ENCODE measurements around the gene MTHFS. TPM values are rescaled to one million over a fixed set of nuclear protein-coding genes. Genes with fewer than 3 reads are reported as not detected.
"Not testable (repeated sequence)": the region's sequence is repeated elsewhere in the genome, so short reads cannot be mapped to it uniquely, and the experiment has no call there.

Gene MTHFS
- total and polyA plus RNA-seq, 2 experiments from 2014 or later, result 17.4 to 38.2 TPM

DNA sequence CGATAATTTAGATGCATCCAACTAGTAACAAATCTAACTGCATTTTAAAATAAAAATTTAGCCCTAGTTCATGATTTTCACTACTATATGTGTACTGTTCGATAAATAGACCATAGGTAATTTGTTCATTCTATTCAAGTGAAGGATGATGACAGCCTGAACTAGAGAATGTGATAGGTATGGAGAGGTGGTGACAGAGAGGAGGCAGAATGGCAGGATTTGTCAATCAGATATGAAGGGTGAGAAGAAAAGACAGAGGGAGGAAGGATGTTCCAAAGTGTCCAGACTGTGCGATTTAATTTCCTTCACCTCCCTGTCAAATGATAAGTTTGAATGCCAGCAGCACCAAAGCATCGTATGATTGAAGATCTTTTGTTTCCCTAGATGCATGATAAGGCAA, 42.6 kb upstream of the MTHFS start:
- WGBS, 2 experiments (ENCODE audit: low coverage in 1 of 2, low lambda C conversion rate in 2 of 2, missing lambda C conversion rate in 2 of 2), result 73 to 78% methylated on average over 4 of the region's 4 CpGs
- Histone ChIP-seq H3K4me2 (ENCODE audit: unreplicated experiment) (no peak overlapping the region), H4K20me1 (ENCODE audit: insufficient read depth) (no peaks in the 10 kb centered on the region), H3K4me3 (no peak overlapping the region), H3K79me2 (ENCODE audit: insufficient read depth) (no peaks in the 10 kb centered on the region), H3K36me3 (ENCODE audit: low read depth) (no peaks in the 10 kb centered on the region), H3K4me1 (ENCODE audit: insufficient read depth) (peaks cover 21% of the 10 kb centered on the region), H2AFZ (no peak overlapping the region), H3K27me3 (replicated peaks; ENCODE audit: insufficient read depth) (no peaks in the 10 kb centered on the region), H3K9me3 (ENCODE audit: low read depth) (no peaks in the 10 kb centered on the region), H3K27ac (no peak overlapping the region), H3F3A (ENCODE audit: insufficient read depth) (peaks cover 18% of the 10 kb centered on the region), H3K9me2 (ENCODE audit: insufficient read depth) (no peaks in the 10 kb centered on the region), H3K9ac (no peak overlapping the region)
- in situ Hi-C loops (cut with MboI), result no loop called here
- TF ChIP-seq EZH2 (IDR thresholded peaks at IDR 0.05; ENCODE audit: insufficient read depth, poor library complexity, severe bottlenecking) (no peak), EZH2phosphoT487 (IDR thresholded peaks at IDR 0.05; ENCODE audit: insufficient read depth, low read depth) (no peak)
- DNase-seq, result no peak

- Histone ChIP-seq H3K27me3 (replicated peaks; ENCODE audit: insufficient read depth) (no peaks in the 10 kb centered on the region), H3K79me2 (ENCODE audit: insufficient read depth) (no peaks in the 10 kb centered on the region), H3K9ac (no peak overlapping the region), H3K27ac (no peak overlapping the region), H3K36me3 (ENCODE audit: low read depth) (no peaks in the 10 kb centered on the region), H3K4me2 (ENCODE audit: unreplicated experiment) (no peak overlapping the region), H3F3A (ENCODE audit: insufficient read depth) (peaks cover 15% of the 10 kb centered on the region), H3K4me1 (ENCODE audit: insufficient read depth) (peaks cover 15% of the 10 kb centered on the region), H3K4me3 (no peak overlapping the region), H3K9me2 (ENCODE audit: insufficient read depth) (no peaks in the 10 kb centered on the region), H3K9me3 (ENCODE audit: low read depth) (no peaks in the 10 kb centered on the region), H4K20me1 (ENCODE audit: insufficient read depth) (no peaks in the 10 kb centered on the region), H2AFZ (no peak overlapping the region)
- WGBS, 2 experiments (ENCODE audit: low coverage in 1 of 2, low lambda C conversion rate in 2 of 2, missing lambda C conversion rate in 2 of 2), result 33 to 35% methylated on average over 1 of the region's 1 CpG
- in situ Hi-C loops (cut with MboI), result no loop called here
- no peak for DNase-seq
- TF ChIP-seq EZH2phosphoT487 (IDR thresholded peaks at IDR 0.05; ENCODE audit: insufficient read depth, low read depth), result no peak
- no peak for TF ChIP-seq EZH2 (IDR thresholded peaks at IDR 0.05; ENCODE audit: insufficient read depth, poor library complexity, severe bottlenecking)
Measured at GRCh38 chr15:79938143-79938542, 41.3 kb upstream of the MTHFS start.

- H3K4me3 ChIP-seq; H3K27ac ChIP-seq; H3K9me2 ChIP-seq (ENCODE audit: insufficient read depth); in situ Hi-C loops (cut with MboI); H3K4me1 ChIP-seq (ENCODE audit: insufficient read depth); H3K27me3 ChIP-seq (replicated peaks; ENCODE audit: insufficient read depth); H3K9ac ChIP-seq; H3K36me3 ChIP-seq (ENCODE audit: low read depth); H2AFZ ChIP-seq; DNase-seq; H3K9me3 ChIP-seq (ENCODE audit: low read depth); H3K4me2 ChIP-seq (ENCODE audit: unreplicated experiment); H4K20me1 ChIP-seq (ENCODE audit: insufficient read depth); H3K79me2 ChIP-seq (ENCODE audit: insufficient read depth); H3F3A ChIP-seq (ENCODE audit: insufficient read depth): not testable (repeated sequence)
- 58% methylated on average over 7 of the region's 7 CpGs for WGBS, 2 experiments (ENCODE audit: low coverage in 1 of 2, low lambda C conversion rate in 2 of 2, missing lambda C conversion rate in 2 of 2)
Measured at GRCh38 chr15:79935556-79936201, 38.9 kb upstream of the MTHFS start.

- Histone ChIP-seq H3K9me3 (ENCODE audit: low read depth) (no peaks in the 10 kb centered on the region), H3K9ac (no peak overlapping the region), H3K4me1 (ENCODE audit: insufficient read depth) (no peaks in the 10 kb centered on the region), H3K79me2 (ENCODE audit: insufficient read depth) (no peaks in the 10 kb centered on the region), H3K27me3 (replicated peaks; ENCODE audit: insufficient read depth) (no peaks in the 10 kb centered on the region), H3K4me2 (ENCODE audit: unreplicated experiment) (no peak overlapping the region), H2AFZ (no peak overlapping the region), H3K9me2 (ENCODE audit: insufficient read depth) (no peaks in the 10 kb centered on the region), H3K27ac (no peak overlapping the region), H4K20me1 (ENCODE audit: insufficient read depth) (no peaks in the 10 kb centered on the region), H3F3A (ENCODE audit: insufficient read depth) (no peaks in the 10 kb centered on the region), H3K36me3 (ENCODE audit: low read depth) (no peaks in the 10 kb centered on the region), H3K4me3 (no peak overlapping the region)
- TF ChIP-seq EZH2phosphoT487 (IDR thresholded peaks at IDR 0.05; ENCODE audit: insufficient read depth, low read depth) (no peak), EZH2 (IDR thresholded peaks at IDR 0.05; ENCODE audit: insufficient read depth, poor library complexity, severe bottlenecking) (no peak)
- in situ Hi-C loops (cut with MboI), result no loop called here
- 46% methylated on average over 3 of the region's 3 CpGs for WGBS, 2 experiments (ENCODE audit: low coverage in 1 of 2, low lambda C conversion rate in 2 of 2, missing lambda C conversion rate in 2 of 2)
- DNase-seq, result no peak
Measured at GRCh38 chr15:79933231-79933630, 36.4 kb upstream of the MTHFS start.

DNA sequence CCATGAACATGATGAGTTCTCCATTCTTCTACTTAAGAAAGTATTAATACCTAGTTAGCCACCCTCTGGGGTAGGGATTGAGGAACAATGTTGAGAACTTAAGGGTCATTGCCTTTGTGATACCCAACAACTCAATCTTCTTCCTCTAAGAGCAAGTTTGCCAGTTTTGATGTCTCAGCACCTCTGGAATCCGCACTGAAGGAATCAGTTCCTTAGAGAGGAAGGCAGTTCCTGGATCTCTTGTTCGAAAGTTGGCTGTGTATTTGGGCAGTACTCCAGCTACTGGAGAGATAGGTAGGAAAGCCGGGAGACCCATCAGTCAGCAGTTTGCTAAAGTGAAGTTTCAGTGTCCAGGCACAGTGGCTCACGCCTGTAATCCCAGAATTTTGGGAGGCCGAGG, 35.6 kb upstream of the MTHFS start:
- Histone ChIP-seq H3K4me1 (ENCODE audit: insufficient read depth) (no peaks in the 10 kb centered on the region), H3K36me3 (ENCODE audit: low read depth) (no peaks in the 10 kb centered on the region), H3K9me2 (ENCODE audit: insufficient read depth) (no peaks in the 10 kb centered on the region), H3K9ac (no peak overlapping the region), H3K4me3 (no peak overlapping the region), H3K4me2 (ENCODE audit: unreplicated experiment) (no peak overlapping the region), H3K27ac (no peak overlapping the region), H3K9me3 (ENCODE audit: low read depth) (no peaks in the 10 kb centered on the region), H2AFZ (no peak overlapping the region), H3F3A (ENCODE audit: insufficient read depth) (no peaks in the 10 kb centered on the region), H4K20me1 (ENCODE audit: insufficient read depth) (no peaks in the 10 kb centered on the region), H3K79me2 (ENCODE audit: insufficient read depth) (no peaks in the 10 kb centered on the region), H3K27me3 (replicated peaks; ENCODE audit: insufficient read depth) (no peaks in the 10 kb centered on the region)
- no peak for DNase-seq
- in situ Hi-C loops (cut with MboI), result no loop called here
- no peak for TF ChIP-seq EZH2 (IDR thresholded peaks at IDR 0.05; ENCODE audit: insufficient read depth, poor library complexity, severe bottlenecking)
- TF ChIP-seq EZH2phosphoT487 (IDR thresholded peaks at IDR 0.05; ENCODE audit: insufficient read depth, low read depth), result no peak
- 51 to 56% methylated on average over 5 of the region's 5 CpGs for WGBS, 2 experiments (ENCODE audit: low coverage in 1 of 2, low lambda C conversion rate in 2 of 2, missing lambda C conversion rate in 2 of 2)
